Mucosa of rectum (tissue), 2 donors: ENCODE results near the gene CTDSPL2.
"Not testable (repeated sequence)": the region's sequence is repeated elsewhere in the genome, so short reads cannot be mapped to it uniquely, and the experiment has no call there.

ENCODE experiments used
- H3K27ac ChIP-seq, 2 donors: one replicate each; pipeline ENCODE4 v1.7.0; 2013; ENCODE audit warnings: inconsistent platforms in 2 of 2, low read depth in 2 of 2, low read length in 2 of 2
- H3K27me3 ChIP-seq, 2 donors: one replicate each; pipeline ENCODE4 v1.7.0; 2013; ENCODE audit warnings: low read length in 2 of 2; ENCODE audit not compliant: control insufficient read depth in 2 of 2, insufficient read depth in 2 of 2
- H3K36me3 ChIP-seq, 2 donors: one replicate each; pipeline ENCODE4 v1.7.0; 2013; ENCODE audit warnings: low read length in 2 of 2; ENCODE audit not compliant: control insufficient read depth in 2 of 2, insufficient read depth in 2 of 2
- H3K4me1 ChIP-seq, 2 donors: one replicate each; pipeline ENCODE4 v1.7.0; 2013; ENCODE audit warnings: low read length in 2 of 2, mild to moderate bottlenecking in 1 of 2; ENCODE audit not compliant: control insufficient read depth in 2 of 2, insufficient read depth in 2 of 2
- H3K4me3 ChIP-seq, 2 donors: one replicate each; pipeline ENCODE4 v1.7.0; 2013; ENCODE audit warnings: low read length in 2 of 2
- H3K9ac ChIP-seq, 2 donors: one replicate each; pipeline ENCODE4 v1.7.0; 2013; ENCODE audit warnings: low read length in 2 of 2, low read depth in 1 of 2, mild to moderate bottlenecking in 1 of 2
- H3K9me3 ChIP-seq, 2 donors: one replicate each; pipeline ENCODE4 v1.7.0; 2013; ENCODE audit warnings: low read length in 2 of 2; ENCODE audit not compliant: control insufficient read depth in 2 of 2
- donor health status: healthy.
- donor health status: Normal muscosa, but diverticular disease.

The CTDSPL2 gene

GRCh38 chr15:44536962-44537734 lies 109.7 kb downstream of the CTDSPL2 start, which contains the start of gene EIF3J:
Gene EIF3J, plus strand, starts transcription at chr15:44537147. Its CDS starts 48 bp downstream, at chr15:44537195.
- Histone ChIP-seq H3K4me3 (peak within 1 kb of the TSS; percentile 89 to 96), H3K36me3 (peaks cover 0 to 5% of the 10 kb centered on the region in 2 donors), H3K4me1 (peaks cover 8 to 11% of the 10 kb centered on the region in 2 donors), H3K9ac (peak within 1 kb of the TSS; percentile 94), H3K27ac (peak within 1 kb of the TSS; percentile 97 to 98), H3K27me3 (no peaks in the 10 kb centered on the region), H3K9me3 (no peaks in the 10 kb centered on the region)

GRCh38 chr15:44537735-44538240 lies 110.4 kb downstream of the CTDSPL2 start:
- peak overlapping the region; percentile 80 to 89 for H3K9ac ChIP-seq

GRCh38 chr15:44541282-44541958 lies 114.0 kb downstream of the CTDSPL2 start:
- no peak overlapping the region for H3K9ac ChIP-seq
- H3K4me3 ChIP-seq: no peak overlapping the region
- H3K9me3 ChIP-seq: no peaks in the 10 kb centered on the region
- H3K4me1 ChIP-seq: peaks cover 4 to 13% of the 10 kb centered on the region in 2 donors
- H3K27me3 ChIP-seq: no peaks in the 10 kb centered on the region
- H3K36me3 ChIP-seq: peaks cover 0 to 5% of the 10 kb centered on the region in 2 donors
- no peak overlapping the region for H3K27ac ChIP-seq

More at GRCh38 chr15:44537735-44538240, 110.4 kb downstream of the CTDSPL2 start:
- Histone ChIP-seq H3K9me3 (no peaks in the 10 kb centered on the region), H3K27ac (peak overlapping the region; percentile 82 to 95), H3K4me1 (peaks cover 11 to 13% of the 10 kb centered on the region in 2 donors), H3K27me3 (no peaks in the 10 kb centered on the region), H3K4me3 (peak overlapping the region; percentile 89), H3K36me3 (peaks cover 0 to 5% of the 10 kb centered on the region in 2 donors)

GRCh38 chr15:44542596-44542995 lies 115.2 kb downstream of the CTDSPL2 start:
- no peak overlapping the region for H3K27ac ChIP-seq
- no peak overlapping the region for H3K9ac ChIP-seq
- no peaks in the 10 kb centered on the region for H3K9me3 ChIP-seq
- no peak overlapping the region for H3K4me3 ChIP-seq
- peaks cover 0 to 5% of the 10 kb centered on the region in 2 donors for H3K36me3 ChIP-seq
- no peaks in the 10 kb centered on the region for H3K27me3 ChIP-seq
- peaks cover 4 to 13% of the 10 kb centered on the region in 2 donors for H3K4me1 ChIP-seq

GRCh38 chr15:44544745-44545144 lies 117.3 kb downstream of the CTDSPL2 start:
- H3K9me3 ChIP-seq: not testable (repeated sequence)

GRCh38 chr15:44545913-44546802 lies 118.7 kb downstream of the CTDSPL2 start:
- no peak overlapping the region for H3K4me3 ChIP-seq
- H3K36me3 ChIP-seq: peaks cover 0 to 8% of the 10 kb centered on the region in 2 donors
- no peak overlapping the region for H3K27ac ChIP-seq
- H3K9ac ChIP-seq: no peak overlapping the region
- H3K9me3 ChIP-seq: no peaks in the 10 kb centered on the region
- peaks cover 0 to 4% of the 10 kb centered on the region in 2 donors for H3K4me1 ChIP-seq
- H3K27me3 ChIP-seq: no peaks in the 10 kb centered on the region

More at GRCh38 chr15:44544745-44545144, 117.3 kb downstream of the CTDSPL2 start:
- not testable (repeated sequence) for H3K27me3 ChIP-seq, H3K27ac ChIP-seq, H3K4me3 ChIP-seq, H3K36me3 ChIP-seq, H3K9ac ChIP-seq, H3K4me1 ChIP-seq

- not testable (repeated sequence) for H3K4me1 ChIP-seq, H3K27ac ChIP-seq, H3K9me3 ChIP-seq, H3K27me3 ChIP-seq, H3K4me3 ChIP-seq, H3K9ac ChIP-seq
- peaks cover 5 to 28% of the 10 kb centered on the region in 2 donors for H3K36me3 ChIP-seq
Measured at GRCh38 chr15:44549152-44549551, 121.7 kb downstream of the CTDSPL2 start.

- peaks cover 15 to 34% of the 10 kb centered on the region in 2 donors for H3K36me3 ChIP-seq
- H3K4me3 ChIP-seq: no peak overlapping the region
- no peak overlapping the region for H3K9ac ChIP-seq
- H3K27me3 ChIP-seq: no peaks in the 10 kb centered on the region
- no peaks in the 10 kb centered on the region for H3K4me1 ChIP-seq
- H3K9me3 ChIP-seq: no peaks in the 10 kb centered on the region
- H3K27ac ChIP-seq: no peak overlapping the region
Measured at GRCh38 chr15:44550256-44550655, 122.8 kb downstream of the CTDSPL2 start.

GRCh38 chr15:44550734-44551133 lies 123.3 kb downstream of the CTDSPL2 start:
- no peak overlapping the region for H3K27ac ChIP-seq
- no peak overlapping the region for H3K4me3 ChIP-seq
- H3K9ac ChIP-seq: no peak overlapping the region
- no peaks in the 10 kb centered on the region for H3K27me3 ChIP-seq
- H3K9me3 ChIP-seq: no peaks in the 10 kb centered on the region
- no peaks in the 10 kb centered on the region for H3K4me1 ChIP-seq
- H3K36me3 ChIP-seq: peaks cover 19 to 39% of the 10 kb centered on the region in 2 donors
